Colonic mucosa (tissue), 4 donors: Measurements from ENCODE around the gene ITM2B. TPM values are rescaled to one million over a fixed set of nuclear protein-coding genes. Genes with fewer than 3 reads are reported as not detected.
A peak's percentile ranks its signal among the peaks of the same experiment; 100 is the strongest.
"Not testable (repeated sequence)": the region's sequence is repeated elsewhere in the genome, so short reads cannot be mapped to it uniquely, and the experiment has no call there.

Experiments used
- DNase-seq: peaks from one replicate; pipeline ENCODE4 v3.0.0-alpha.2; 2020
- H3K27ac ChIP-seq: fragments of 200-600 bp; one replicate; pipeline ENCODE4 v1.8.0; 2021
- H3K27me3 ChIP-seq: fragments of 200-600 bp; one replicate; pipeline ENCODE4 v1.8.0; 2021
- H3K36me3 ChIP-seq: fragments of 200-600 bp; one replicate; pipeline ENCODE4 v1.8.0; 2021
- H3K4me1 ChIP-seq: fragments of 200-600 bp; one replicate; pipeline ENCODE4 v1.8.0; 2021; ENCODE audit warnings: mild to moderate bottlenecking
- H3K4me3 ChIP-seq: fragments of 200-600 bp; one replicate; pipeline ENCODE4 v1.8.0; 2021
- H3K9ac ChIP-seq, 2 donors: one replicate each; pipeline ENCODE4 v1.7.0; 2013; ENCODE audit warnings: control low read depth in 2 of 2, low read depth in 2 of 2, low read length in 2 of 2
- H3K9me3 ChIP-seq: fragments of 200-600 bp; one replicate; pipeline ENCODE4 v1.8.0; 2021
- CTCF ChIP-seq: fragments of 200-600 bp; IDR thresholded peaks from one replicate; pipeline ENCODE4 v1.8.0; 2022; ENCODE audit warnings: antibody characterized with exemption, mild to moderate bottlenecking
- intact Hi-C: fragments of 100-400 bp; cut with DNase I; formaldehyde crosslinking; loops from one replicate; pipeline ENCODE4 v1.14.1; 2022
- total RNA-seq, 2 donors: library from RNA; stranded (reverse); fragmentation: NEBNext Ultra II Directional in 1 of 2; extraction: Animal tissue kit (Norgen Biotek cat#: 25700) in 1 of 2; gene quantifications; one replicate each; pipeline ENCODE4 v1.2.1, GENCODE V29; 2021
- donor health status: healthy.
- donor health status: DM: no; HTN: no; CAD: no.
- donor health status: DM: no; HTN: no; CAD: no.

The ITM2B gene
- total RNA-seq, 2 donors from 2014 or later: 257 to 456 TPM

DNA sequence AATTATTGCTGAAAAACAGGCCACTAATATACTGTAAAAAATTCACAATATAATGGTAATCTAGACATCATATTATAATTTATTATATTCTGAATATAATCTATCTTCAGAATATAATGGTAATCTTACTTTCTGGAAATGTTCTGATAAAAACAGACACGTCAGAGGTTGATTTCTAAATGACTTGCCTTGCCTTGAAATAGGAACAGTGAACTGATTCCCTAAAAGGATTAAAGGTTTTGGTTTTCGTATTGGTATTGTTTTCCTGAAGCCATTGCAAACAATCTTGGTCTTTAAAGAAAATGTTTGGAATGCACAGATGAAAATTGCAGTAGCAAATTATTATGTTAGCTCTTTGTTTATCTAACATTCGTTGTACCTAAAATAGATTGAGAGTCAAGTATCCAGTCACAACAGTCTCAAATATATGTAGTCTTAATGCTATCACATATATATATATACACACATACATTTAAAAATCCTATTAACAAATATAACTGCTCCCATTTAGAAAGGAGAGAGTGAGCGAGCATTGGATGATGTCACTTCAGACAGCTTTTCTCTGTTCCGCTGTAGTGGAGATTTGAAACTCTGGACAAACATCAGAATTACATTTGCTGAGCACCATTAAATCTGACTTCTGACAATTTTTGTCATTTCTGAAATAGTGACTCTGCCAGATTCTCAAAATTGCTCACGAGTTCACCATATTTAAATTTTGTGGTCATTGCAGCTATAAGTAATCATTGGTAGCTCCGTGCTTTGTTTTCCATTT is 1.7 kb downstream of the ITM2B start:
- Histone ChIP-seq H3K4me3 (peak overlapping the region; percentile 94), H3K36me3 (no peaks in the 10 kb centered on the region), H3K9me3 (no peaks in the 10 kb centered on the region), H3K9ac (peak overlapping the region in 1 of 2 donors; percentile 28), H3K27ac (peak overlapping the region; percentile 100), H3K4me1 (no peaks in the 10 kb centered on the region), H3K27me3 (no peaks in the 10 kb centered on the region)
- TF ChIP-seq CTCF: no peak
- intact Hi-C loops: loop anchor here (10.0 kb wide), 1 partner anchor 70 kb away; the partner anchor contains the start of gene RB1
- no peak for DNase-seq

GRCh38 chr13:48235341-48236135 is 2.5 kb downstream of the ITM2B start:
- no peak for DNase-seq
- no peaks in the 10 kb centered on the region for H3K27me3 ChIP-seq
- H3K4me3 ChIP-seq: peak overlapping the region; percentile 94
- no peak for TF ChIP-seq CTCF
- no peaks in the 10 kb centered on the region for H3K9me3 ChIP-seq
- peak overlapping the region in 1 of 2 donors; percentile 28 for H3K9ac ChIP-seq
- intact Hi-C loops: loop anchor here (10.0 kb wide), 1 partner anchor 69 kb away; the partner anchor contains the start of gene RB1
- no peaks in the 10 kb centered on the region for H3K4me1 ChIP-seq
- H3K36me3 ChIP-seq: no peaks in the 10 kb centered on the region
- H3K27ac ChIP-seq: peak overlapping the region; percentile 100

GRCh38 chr13:48236528-48237353 is 3.7 kb downstream of the ITM2B start:
- Histone ChIP-seq H3K27ac (peak overlapping the region; percentile 100), H3K9ac (peak overlapping the region in 1 of 2 donors; percentile 9), H3K4me1 (peaks cover 5% of the 10 kb centered on the region), H3K9me3 (no peaks in the 10 kb centered on the region), H3K27me3 (no peaks in the 10 kb centered on the region), H3K36me3 (no peaks in the 10 kb centered on the region), H3K4me3 (no peak overlapping the region)
- DNase-seq: no peak
- no peak for TF ChIP-seq CTCF
- intact Hi-C loops: loop anchor here (10.0 kb wide), 1 partner anchor 68 kb away; the partner anchor contains the start of gene RB1

DNA sequence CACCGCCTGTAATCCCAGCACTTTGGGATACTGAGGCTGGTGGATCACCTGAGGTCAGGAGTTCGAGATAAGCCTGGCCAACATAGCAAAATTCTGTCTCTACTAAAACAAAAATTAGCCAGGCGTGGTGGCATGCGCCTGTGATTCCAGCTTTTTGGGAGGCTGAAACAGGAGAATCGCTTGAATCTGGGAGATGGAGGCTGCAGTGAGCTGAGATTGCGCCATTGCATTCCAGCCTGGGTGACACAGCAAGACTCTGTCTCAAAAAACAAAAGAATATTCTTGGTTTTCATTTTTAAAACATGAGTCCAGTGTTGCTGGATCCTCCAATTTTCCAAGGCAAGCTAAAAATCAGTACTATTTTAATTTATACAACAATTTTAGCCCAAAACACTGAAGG is 6.4 kb downstream of the ITM2B start:
- not testable (repeated sequence) for H3K36me3 ChIP-seq, H3K27ac ChIP-seq, H3K4me3 ChIP-seq, H3K9ac ChIP-seq, DNase-seq, H3K9me3 ChIP-seq, H3K27me3 ChIP-seq, H3K4me1 ChIP-seq
- intact Hi-C loops: loop anchor here (10.0 kb wide), 1 partner anchor 65 kb away; the partner anchor contains the start of gene RB1

- H3K27ac ChIP-seq: no peak overlapping the region
- peaks cover 5% of the 10 kb centered on the region for H3K4me1 ChIP-seq
- no peaks in the 10 kb centered on the region for H3K9me3 ChIP-seq
- H3K9ac ChIP-seq: no peak overlapping the region
- no peaks in the 10 kb centered on the region for H3K27me3 ChIP-seq
- H3K4me3 ChIP-seq: no peak overlapping the region
- H3K36me3 ChIP-seq: no peaks in the 10 kb centered on the region
- TF ChIP-seq CTCF: no peak
- no peak for DNase-seq
- intact Hi-C loops: no loop called here
Measured at GRCh38 chr13:48241651-48242050, 8.6 kb downstream of the ITM2B start.
